Mesothelial cell of epicardium (in vitro differentiated cells): ENCODE data around the gene SYNE2. TPM values are rescaled to one million over a fixed set of nuclear protein-coding genes. Genes with fewer than 3 reads are reported as not detected.

Source experiments
- DNase-seq, 2 experiments: peaks; one replicate each; pipeline ENCODE4 v3.0.0; 2021; ENCODE audit warnings: low spot score in 2 of 2; ENCODE audit not compliant: unreplicated experiment in 2 of 2
- H3K27ac Mint-ChIP-seq: 2 replicates; pipeline ENCODE4 v1.8.0; 2021; ENCODE audit warnings: mixed read lengths
- H3K27me3 Mint-ChIP-seq: 2 replicates; pipeline ENCODE4 v1.8.0; 2021; ENCODE audit warnings: low read depth, mixed read lengths
- H3K36me3 Mint-ChIP-seq: 2 replicates; pipeline ENCODE4 v1.8.0; 2021; ENCODE audit warnings: mixed read lengths
- H3K4me1 Mint-ChIP-seq: 2 replicates; pipeline ENCODE4 v1.8.0; 2021; ENCODE audit warnings: mixed read lengths
- H3K4me3 Mint-ChIP-seq: 2 replicates; pipeline ENCODE4 v1.8.0; 2021; ENCODE audit warnings: mild to moderate bottlenecking, moderate library complexity, mixed read lengths
- H3K9me3 Mint-ChIP-seq: 2 replicates; pipeline ENCODE4 v1.8.0; 2021; ENCODE audit warnings: mixed read lengths
- CTCF ChIP-seq: fragments of 200-600 bp; sonication (generic); IDR thresholded peaks from one replicate; pipeline ENCODE4 v1.5.0; 2021; ENCODE audit warnings: antibody characterized with exemption; ENCODE audit not compliant: unreplicated experiment
- total RNA-seq: library from RNA; stranded (reverse); gene quantifications from 3 replicates; pipeline ENCODE4 v1.2.1, GENCODE V29; 2021

Gene SYNE2
- total RNA-seq, 1 donor from 2014 or later, result 87.1 TPM

GRCh38 chr14:63939006-63939270 is 86.1 kb downstream of the SYNE2 start:
- DNase-seq, result no peak
- Mint-ChIP-seq H3K27me3 (no peaks in the 10 kb centered on the region), H3K4me3 (no peak overlapping the region), H3K27ac (no peak overlapping the region), H3K4me1 (no peaks in the 10 kb centered on the region), H3K36me3 (peaks cover 6% of the 10 kb centered on the region), H3K9me3 (no peaks in the 10 kb centered on the region)
- no peak for TF ChIP-seq CTCF

GRCh38 chr14:63940387-63940786 is 87.6 kb downstream of the SYNE2 start:
- Mint-ChIP-seq H3K4me3 (no peak overlapping the region), H3K27me3 (no peaks in the 10 kb centered on the region), H3K9me3 (no peaks in the 10 kb centered on the region), H3K27ac (no peak overlapping the region), H3K36me3 (peaks cover 8% of the 10 kb centered on the region), H3K4me1 (no peaks in the 10 kb centered on the region)
- DNase-seq, result no peak
- no peak for TF ChIP-seq CTCF

GRCh38 chr14:63941023-63941422 is 88.2 kb downstream of the SYNE2 start:
- no peaks in the 10 kb centered on the region for H3K27me3 Mint-ChIP-seq
- no peak for TF ChIP-seq CTCF
- H3K9me3 Mint-ChIP-seq, result no peaks in the 10 kb centered on the region
- H3K27ac Mint-ChIP-seq, result no peak overlapping the region
- DNase-seq, result no peak
- H3K36me3 Mint-ChIP-seq, result peaks cover 8% of the 10 kb centered on the region
- H3K4me3 Mint-ChIP-seq, result no peak overlapping the region
- H3K4me1 Mint-ChIP-seq, result no peaks in the 10 kb centered on the region

- Mint-ChIP-seq H3K4me3 (no peak overlapping the region), H3K27me3 (no peaks in the 10 kb centered on the region), H3K27ac (no peak overlapping the region), H3K36me3 (peaks cover 17% of the 10 kb centered on the region), H3K4me1 (peaks cover 2% of the 10 kb centered on the region), H3K9me3 (no peaks in the 10 kb centered on the region)
- no peak for DNase-seq
- no peak for TF ChIP-seq CTCF
These were observed 96.9 kb downstream of the SYNE2 start for GRCh38 chr14:63949696-63950095.

GRCh38 chr14:63951021-63951420 is 98.2 kb downstream of the SYNE2 start:
- peaks cover 2% of the 10 kb centered on the region for H3K4me1 Mint-ChIP-seq
- H3K36me3 Mint-ChIP-seq, result peaks cover 16% of the 10 kb centered on the region
- H3K9me3 Mint-ChIP-seq, result no peaks in the 10 kb centered on the region
- DNase-seq, result no peak
- no peak overlapping the region for H3K4me3 Mint-ChIP-seq
- TF ChIP-seq CTCF, result no peak
- no peaks in the 10 kb centered on the region for H3K27me3 Mint-ChIP-seq
- H3K27ac Mint-ChIP-seq, result no peak overlapping the region

- Mint-ChIP-seq H3K4me3 (no peak overlapping the region), H3K27me3 (no peaks in the 10 kb centered on the region), H3K27ac (no peak overlapping the region), H3K36me3 (peaks cover 17% of the 10 kb centered on the region), H3K9me3 (no peaks in the 10 kb centered on the region), H3K4me1 (peaks cover 2% of the 10 kb centered on the region)
- no peak for DNase-seq
- TF ChIP-seq CTCF, result no peak
These were observed 98.6 kb downstream of the SYNE2 start for GRCh38 chr14:63951429-63951828.
